Measurements from ENCODE around the gene MAP3K3. TPM values are rescaled to one million over a fixed set of nuclear protein-coding genes. Genes with fewer than 3 reads are reported as not detected.
A peak's percentile ranks its signal among the peaks of the same experiment; 100 is the strongest.

MAP3K3 gene
- polyA plus RNA-seq, 1 donor from 2014 or later: 16.6 TPM

DNA sequence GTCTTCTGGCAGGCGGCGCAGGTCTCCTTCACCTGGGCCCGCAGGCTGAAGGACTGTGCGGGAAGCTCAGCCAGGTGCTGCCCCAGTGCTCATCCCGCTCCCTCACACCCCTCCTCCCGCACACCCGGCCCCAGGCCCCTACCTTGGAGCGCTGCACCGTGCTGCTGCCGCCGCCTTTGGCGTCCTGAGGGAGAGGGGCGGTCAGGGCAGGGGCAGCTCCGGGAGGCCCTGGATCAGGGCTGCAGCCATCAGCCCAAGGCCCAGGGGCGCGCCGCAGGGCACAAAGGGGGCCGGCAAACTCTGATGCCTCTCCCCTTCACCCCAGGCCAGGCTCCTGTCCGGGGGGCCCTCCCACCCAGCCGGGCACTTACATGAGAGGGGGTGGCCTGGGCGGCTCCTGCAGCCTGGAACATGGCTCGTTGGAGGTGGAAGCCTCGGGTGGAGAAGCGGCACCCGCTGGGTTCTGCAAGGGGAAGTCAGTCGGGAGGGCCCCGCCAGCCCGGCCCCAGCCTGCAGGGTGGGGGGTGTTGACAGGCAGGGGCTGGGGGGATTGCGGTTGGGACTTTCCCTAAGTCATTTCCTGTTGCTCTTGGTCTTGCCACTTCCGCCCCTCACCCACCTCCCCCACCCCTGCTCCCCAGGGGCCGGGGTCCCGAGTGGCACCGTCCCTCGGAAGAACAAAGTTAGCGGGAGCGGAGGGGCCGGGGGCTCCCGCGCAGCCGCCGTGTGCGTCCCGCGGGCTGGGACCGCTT is 76.8 kb downstream of the MAP3K3 start:
- Histone ChIP-seq H3K9me2 (ENCODE audit: insufficient read depth, low read length) (no peaks in the 10 kb centered on the region), H3K27me3 (ENCODE audit: insufficient read depth, low read depth, low read length) (no peaks in the 10 kb centered on the region), H3K27ac (ENCODE audit: low read length) (peak overlapping the region; percentile 28), H3F3A (ENCODE audit: insufficient read depth, low read length, poor library complexity, severe bottlenecking) (no peaks in the 10 kb centered on the region), H3K36me3 (ENCODE audit: insufficient read depth, low read length) (no peaks in the 10 kb centered on the region), H3K79me2 (replicated peaks; ENCODE audit: insufficient read depth, low read length) (peaks cover 6% of the 10 kb centered on the region), H3K9ac (ENCODE audit: low read length) (peak overlapping the region; percentile 86), H3K4me3 (ENCODE audit: low read length) (peak overlapping the region; percentile 76), H2AFZ (ENCODE audit: low read depth, low read length) (no peak overlapping the region), H3K9me3 (ENCODE audit: low read length) (no peaks in the 10 kb centered on the region), H3K4me2 (ENCODE audit: low read length) (peak overlapping the region; percentile 84), H4K20me1 (ENCODE audit: insufficient read depth) (no peaks in the 10 kb centered on the region)
- no peak for TF ChIP-seq EZH2 (IDR thresholded peaks at IDR 0.05; ENCODE audit: borderline replicate concordance, insufficient read depth, low read length, poor library complexity, severe bottlenecking)
- TF ChIP-seq SMC3 (conservative IDR thresholded peaks at IDR 0.05; ENCODE audit: poor library complexity): no peak
- no peak for TF ChIP-seq CTCF (IDR thresholded peaks at IDR 0.05; ENCODE audit: poor library complexity, severe bottlenecking)
- TF ChIP-seq RAD21 (conservative IDR thresholded peaks at IDR 0.05): no peak
- TF ChIP-seq REST (IDR thresholded peaks at IDR 0.05; ENCODE audit: borderline replicate concordance): no peak
- no peak for TF ChIP-seq MXI1 (conservative IDR thresholded peaks at IDR 0.05; ENCODE audit: poor library complexity, severe bottlenecking)
- TF ChIP-seq EP300 (conservative IDR thresholded peaks at IDR 0.05; ENCODE audit: poor library complexity, severe bottlenecking): no peak
- TF ChIP-seq TAF1 (IDR thresholded peaks at IDR 0.05; ENCODE audit: low read depth): no peak
- TF ChIP-seq POLR2AphosphoS5 (IDR thresholded peaks at IDR 0.05): no peak

DNA sequence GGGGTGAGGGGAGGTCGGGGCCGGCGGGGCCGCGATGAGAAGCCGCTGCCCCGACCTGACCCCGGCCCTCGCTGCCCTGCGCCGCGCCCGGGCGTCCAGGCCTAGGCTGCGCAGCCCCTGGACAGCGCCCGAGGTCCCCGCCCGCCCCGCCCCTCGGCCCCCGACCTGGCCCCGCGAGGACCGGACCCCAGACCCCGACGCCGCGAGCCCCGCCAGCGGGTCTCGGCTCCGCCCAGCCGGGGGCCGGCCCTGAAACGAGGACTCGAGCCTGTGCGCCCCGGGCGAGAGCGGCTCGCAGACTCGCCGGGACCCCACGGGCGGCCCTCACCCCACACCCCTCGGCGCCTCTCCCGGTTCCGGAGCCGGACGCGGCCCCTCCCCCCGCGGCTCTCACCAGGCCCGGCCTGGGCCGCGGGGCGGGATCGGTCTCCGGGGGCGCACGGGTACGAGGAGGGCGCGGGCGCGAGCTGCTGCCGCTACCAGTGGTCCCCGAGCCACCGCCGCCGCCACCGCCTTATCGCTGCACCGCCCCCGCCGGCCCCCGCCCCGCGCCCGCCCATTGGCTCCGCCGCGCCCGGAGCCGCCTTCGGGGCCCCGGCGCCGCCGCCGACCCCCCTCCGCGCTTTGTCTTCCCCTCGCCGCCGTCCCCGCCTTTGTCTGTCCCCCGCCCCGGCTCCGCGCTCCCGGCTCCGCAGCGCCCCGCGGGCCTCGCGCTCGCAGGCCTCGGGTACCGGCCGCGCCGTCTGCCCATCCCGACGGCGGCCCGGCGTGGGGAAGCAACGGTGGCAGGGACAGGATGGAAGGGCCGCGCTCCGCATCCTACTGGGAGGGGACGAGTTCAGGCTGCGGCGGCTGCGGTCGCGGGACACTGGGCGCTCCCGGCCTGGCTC is 77.7 kb downstream of the MAP3K3 start, which contains the start of gene LIMD2:
Gene LIMD2 (minus strand): TSS at position 488 of the 890 bp plus-strand sequence. CDS start 827 bp downstream, outside the sequence.
- Histone ChIP-seq H3F3A (ENCODE audit: insufficient read depth, low read length, poor library complexity, severe bottlenecking) (no peaks in the 10 kb centered on the region), H4K20me1 (ENCODE audit: insufficient read depth) (no peaks in the 10 kb centered on the region), H3K27ac (ENCODE audit: low read length) (peak within 1 kb of the TSS; percentile 67), H3K4me3 (ENCODE audit: low read length) (peak within 1 kb of the TSS; percentile 76), H2AFZ (ENCODE audit: low read depth, low read length) (peak within 1 kb of the TSS; percentile 45), H3K27me3 (ENCODE audit: insufficient read depth, low read depth, low read length) (no peaks in the 10 kb centered on the region), H3K9ac (ENCODE audit: low read length) (peak within 1 kb of the TSS; percentile 86), H3K36me3 (ENCODE audit: insufficient read depth, low read length) (no peaks in the 10 kb centered on the region), H3K4me2 (ENCODE audit: low read length) (peak within 1 kb of the TSS; percentile 84), H3K9me2 (ENCODE audit: insufficient read depth, low read length) (no peaks in the 10 kb centered on the region), H3K9me3 (ENCODE audit: low read length) (no peaks in the 10 kb centered on the region), H3K79me2 (replicated peaks; ENCODE audit: insufficient read depth, low read length) (peaks cover 6% of the 10 kb centered on the region)
- TF ChIP-seq MXI1 (conservative IDR thresholded peaks at IDR 0.05; ENCODE audit: poor library complexity, severe bottlenecking): peak; percentile 20
- TF ChIP-seq SMC3 (conservative IDR thresholded peaks at IDR 0.05; ENCODE audit: poor library complexity): no peak
- peak; percentile 13 for TF ChIP-seq REST (IDR thresholded peaks at IDR 0.05; ENCODE audit: borderline replicate concordance)
- TF ChIP-seq EZH2 (IDR thresholded peaks at IDR 0.05; ENCODE audit: borderline replicate concordance, insufficient read depth, low read length, poor library complexity, severe bottlenecking): no peak
- TF ChIP-seq POLR2AphosphoS5 (IDR thresholded peaks at IDR 0.05): peak; percentile 80
